ENCODE data around the gene RFX1. TPM values are rescaled to one million over a fixed set of nuclear protein-coding genes. Genes with fewer than 3 reads are reported as not detected.

Gene RFX1
- total and polyA plus RNA-seq, 9 of the 15 experiments (the other 6 are each of a cell fraction or from before 2014, with no cell fraction given) = 0.14 to 19.3 (median 1.2) TPM

- no peak overlapping the region for H3K9ac ChIP-seq (ENCODE audit: insufficient read depth in 1 of 2, low read depth in 2 of 2, low read length in 2 of 2)
- H3K4me2 ChIP-seq (ENCODE audit: insufficient read depth, low read length) = no peak overlapping the region
- no peak overlapping the region for H2AFZ ChIP-seq (ENCODE audit: low read depth, low read length)
- no peak for TF ChIP-seq ETV6 (IDR thresholded peaks at IDR 0.05; ENCODE audit: borderline replicate concordance in 1 of 2, low read depth in 2 of 2, low read length in 1 of 2)
- no peak for TF ChIP-seq ETV6 (CRISPR knock-in tag; IDR thresholded peaks at IDR 0.05; ENCODE audit: borderline replicate concordance)
- TF ChIP-seq ADNP (tag; IDR thresholded peaks at IDR 0.05) = peak; percentile 79
- no peak for TF ChIP-seq TCFL5 (CRISPR knock-in tag; conservative IDR thresholded peaks at IDR 0.05)
- TF ChIP-seq ZZZ3 (IDR thresholded peaks at IDR 0.05) = no peak
- TF ChIP-seq MLX (CRISPR knock-in tag; conservative IDR thresholded peaks at IDR 0.05) = no peak
- TF ChIP-seq MEF2D (tag; conservative IDR thresholded peaks at IDR 0.05; ENCODE audit: low read depth) = no peak
- TF ChIP-seq TSC22D4 (tag; IDR thresholded peaks at IDR 0.05) = 0 out of 2 replicates have a peak, but pooled peaks have one; percentile 38
- TF ChIP-seq RBBP5 (IDR thresholded peaks at IDR 0.05; ENCODE audit: borderline replicate concordance, insufficient read depth, low read length, poor library complexity, severe bottlenecking) = no peak
- no peak for TF ChIP-seq NR2C2 (CRISPR knock-in tag; IDR thresholded peaks at IDR 0.05)
- TF ChIP-seq NR2C2 (tag; IDR thresholded peaks at IDR 0.05) = no peak
- TF ChIP-seq ZNF436 (CRISPR knock-in tag; IDR thresholded peaks at IDR 0.05) = no peak
- TF ChIP-seq CBFA2T3 (IDR thresholded peaks at IDR 0.05) = 0 out of 2 replicates have a peak, but pooled peaks have one; percentile 13
- TF ChIP-seq CBX3 (IDR thresholded peaks at IDR 0.05; ENCODE audit: borderline replicate concordance in 1 of 2, low read length in 2 of 2) = no peak
- peak; percentile 26; the same call in 1 of the 2 replicates for TF ChIP-seq BCOR (IDR thresholded peaks at IDR 0.05)
- TF ChIP-seq NR2C1 (IDR thresholded peaks at IDR 0.05) = no peak
- no peak for TF ChIP-seq NR2C1 (tag; IDR thresholded peaks at IDR 0.05)
- peak; percentile 71 to 73 for TF ChIP-seq KDM1A (IDR thresholded peaks at IDR 0.05)
- in situ Hi-C loops (cut with MboI) = no loop called here
- ChIA-PET POLR2A (interaction anchor here (0.9 to 2.0 kb wide), 3 partner anchors 14 to 22 kb away, joined by 3 to 9 read pairs (median 8); partner anchors contain the start of gene RFX1), CTCF (ENCODE audit: low intra/inter-chr PET ratio) (no interaction called here)
- H3K36me3 ChIP-seq (ENCODE audit: control insufficient read depth, insufficient read depth, low read length) = no peaks in the 10 kb centered on the region
- H3K27ac ChIP-seq (ENCODE audit: extremely low read depth, low read depth, low read length) = no peak overlapping the region
- no peaks in the 10 kb centered on the region for H3K9me3 ChIP-seq (replicated peaks; ENCODE audit: control insufficient read depth, insufficient read depth, low read depth, low read length)
- intact Hi-C loops (cut with micrococcal nuclease) = no loop called here
- H3K9me1 ChIP-seq (ENCODE audit: control insufficient read depth, insufficient read depth, low read length) = no peaks in the 10 kb centered on the region
- no peaks in the 10 kb centered on the region for H4K20me1 ChIP-seq (replicated peaks; ENCODE audit: control insufficient read depth, insufficient read depth, low read length)
- H3K4me1 ChIP-seq (replicated peaks in 1 of 2; ENCODE audit: control insufficient read depth in 2 of 2, insufficient read depth in 2 of 2, low read length in 2 of 2) = peaks cover 21 to 53% of the 10 kb centered on the region in 2 experiments
- no peaks in the 10 kb centered on the region for H3K27me3 ChIP-seq (ENCODE audit: control insufficient read depth in 2 of 2, insufficient read depth in 2 of 2, low read length in 2 of 2)
- peak; percentile 11 for FAIRE-seq
- no peak for DNase-seq (ENCODE audit: extremely low read depth in 1 of 4, low spot score in 3 of 4)
- WGBS (ENCODE audit: insufficient coverage, low coverage, missing lambda C conversion rate) = 18% methylated on average over 4 of the region's 4 CpGs
- no peak for ATAC-seq
- H3K4me3 ChIP-seq = no peak overlapping the region
- BruUV-seq (replicated peaks) = no TSS peak
- H3K79me2 ChIP-seq (ENCODE audit: control insufficient read depth, insufficient read depth, low read length) = peaks cover 7% of the 10 kb centered on the region; the same call in 1 of the 3 replicates
Measured at GRCh38 chr19:14028901-14029300, 22.8 kb upstream of the RFX1 start.
